GM13976 (cell line): ENCODE measurements around the gene CNNM4.

Experiments
- DNase-seq: peaks from one replicate; pipeline ENCODE4 v3.0.0; 2012; ENCODE audit warnings: low spot score
- CTCF ChIP-seq: IDR thresholded peaks from 2 replicates; pipeline ENCODE4 v1.5.1; 2012; ENCODE audit warnings: borderline replicate concordance, mild to moderate bottlenecking; ENCODE audit not compliant: insufficient read depth; ENCODE audit errors: extremely low read depth, missing control alignments, control extremely low read depth
- in situ Hi-C: fragments of 300-500 bp; cut with MboI; formaldehyde crosslinking; loops from one replicate; pipeline ENCODE4 v1.12.0; 2022; ENCODE audit warnings: low sequenced_read_pairs, mixed read lengths, inconsistent platforms; ENCODE audit not compliant: unreplicated experiment

The CNNM4 gene

GRCh38 chr2:96771796-96772618 is 11.3 kb downstream of the CNNM4 start:
- no peak for TF ChIP-seq CTCF
- in situ Hi-C loops: no loop called here
- no peak for DNase-seq

DNA sequence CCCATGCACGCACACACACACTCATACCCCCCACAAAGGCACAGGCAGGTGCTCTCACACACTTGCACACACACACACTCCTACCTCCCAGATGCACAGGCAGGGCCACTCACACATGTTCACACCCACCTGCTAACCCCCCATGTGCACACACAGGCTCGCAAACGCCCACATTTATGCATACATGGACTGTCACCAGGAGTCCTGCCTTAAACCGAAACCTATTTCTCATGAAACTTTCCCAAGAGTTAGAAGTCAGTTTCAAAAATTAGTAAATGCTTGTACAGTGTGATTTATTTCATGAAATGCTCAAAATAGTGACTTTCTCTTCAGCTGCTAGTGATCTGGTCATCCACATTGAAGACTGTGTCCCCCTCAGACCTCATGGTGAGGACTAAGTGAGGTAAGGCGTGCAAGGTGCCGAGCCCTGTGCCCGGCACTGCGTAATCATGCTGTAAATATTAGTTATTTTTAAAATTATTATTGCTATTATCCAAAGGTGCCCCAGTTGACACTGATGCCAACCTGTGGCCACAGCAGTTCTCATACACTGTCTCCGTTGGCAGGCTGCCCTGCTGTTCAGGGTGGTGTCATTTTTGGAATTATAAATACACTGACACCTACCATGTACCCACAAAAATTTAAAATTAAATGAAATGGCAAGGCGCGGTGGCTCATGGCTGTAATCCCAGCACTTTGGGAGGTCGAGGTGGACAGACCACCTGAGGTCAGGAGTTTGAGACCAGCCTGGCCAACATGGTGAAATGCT is 12.4 kb downstream of the CNNM4 start:
- in situ Hi-C loops: no loop called here
- TF ChIP-seq CTCF: no peak
- peak; percentile 75 for DNase-seq

- no peak for DNase-seq
- in situ Hi-C loops: no loop called here
- TF ChIP-seq CTCF: no peak
Measured at GRCh38 chr2:96773922-96774321, 13.2 kb downstream of the CNNM4 start.

- in situ Hi-C loops: no loop called here
- DNase-seq: no peak
Measured at GRCh38 chr2:96775160-96775559, 14.5 kb downstream of the CNNM4 start.

DNA sequence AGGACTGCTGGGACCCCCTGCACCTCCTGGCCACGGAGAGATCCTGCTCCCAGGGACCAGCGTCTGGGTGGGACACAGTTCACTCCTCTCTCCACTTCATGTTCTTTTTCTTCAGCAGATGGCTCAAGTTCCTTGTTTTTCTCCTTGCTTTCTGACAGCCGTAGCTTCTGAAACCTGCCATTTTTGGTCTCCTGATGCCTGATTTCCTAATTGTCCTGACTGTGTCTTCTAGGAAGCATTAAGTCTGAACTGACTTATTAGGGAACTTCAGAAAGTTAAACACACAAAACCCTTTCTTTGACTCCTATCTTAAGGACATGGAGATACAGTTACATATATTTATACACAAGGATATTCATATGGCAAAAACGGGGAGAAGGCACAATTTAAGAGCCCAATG is 22.7 kb downstream of the CNNM4 start:
- in situ Hi-C loops: no loop called here
- no peak for TF ChIP-seq CTCF
- DNase-seq: no peak

More at GRCh38 chr2:96775160-96775559, 14.5 kb downstream of the CNNM4 start:
- TF ChIP-seq CTCF: no peak

DNA sequence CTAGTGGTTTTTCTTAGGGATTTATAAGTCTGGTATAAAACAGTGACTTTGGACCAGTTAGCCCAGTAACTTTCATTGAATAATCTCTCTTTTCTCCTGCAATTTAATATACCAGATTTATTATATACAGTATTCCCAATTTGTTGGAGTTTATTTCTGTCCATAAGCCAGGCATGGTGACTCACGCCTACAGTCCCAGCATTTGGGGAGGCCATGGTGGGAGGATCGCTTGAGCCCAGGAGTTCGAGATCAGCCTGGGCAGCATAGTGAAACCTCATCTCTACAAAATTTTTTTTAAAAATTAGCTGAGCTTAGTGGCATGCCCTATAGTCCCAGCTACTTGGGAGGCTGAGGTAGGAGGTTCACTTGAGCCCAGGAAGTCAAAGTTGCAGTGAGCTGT is 26.7 kb downstream of the CNNM4 start:
- no peak for DNase-seq
- in situ Hi-C loops: no loop called here
- no peak for TF ChIP-seq CTCF
